Measurements from ENCODE around the gene ABCB10. TPM values are rescaled to one million over a fixed set of nuclear protein-coding genes. Genes with fewer than 3 reads are reported as not detected.

ABCB10 gene
- total and polyA plus RNA-seq, 2 experiments from 2014 or later, result 4.7 to 9.7 TPM

DNA sequence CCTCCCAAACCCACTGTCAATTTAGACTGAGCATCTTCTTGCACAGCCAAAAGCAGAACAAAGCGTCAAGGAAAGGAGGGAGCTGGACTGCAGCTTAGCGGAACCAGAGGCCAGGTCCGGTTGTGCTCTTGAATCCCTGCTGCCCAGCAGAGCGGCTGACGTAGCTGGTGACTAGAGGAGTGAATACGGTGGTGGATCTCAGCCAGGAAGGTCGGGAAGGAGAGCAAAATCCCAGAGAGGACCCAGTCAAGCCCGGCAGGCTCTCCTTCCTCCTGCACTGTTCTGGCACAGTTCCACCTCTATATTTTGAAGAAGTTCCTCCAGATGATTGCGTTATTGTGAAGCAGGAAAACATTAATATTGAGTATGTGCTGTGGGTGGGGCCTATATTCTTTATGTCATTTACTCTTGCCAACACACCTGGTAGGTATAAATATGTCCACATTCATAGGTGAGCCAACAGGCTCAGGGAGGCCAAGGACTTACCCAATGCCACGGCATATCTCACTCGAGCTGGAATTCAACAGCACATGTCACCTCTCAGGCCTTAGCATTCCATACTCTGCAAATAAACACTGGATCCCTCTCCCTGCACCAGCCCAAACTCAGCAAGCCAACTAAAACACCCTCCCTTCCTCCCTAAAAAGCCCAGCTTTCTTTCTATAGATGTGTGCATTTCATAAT is 23.6 kb upstream of the ABCB10 start (continued):
- TF ChIP-seq, protein P1, sequence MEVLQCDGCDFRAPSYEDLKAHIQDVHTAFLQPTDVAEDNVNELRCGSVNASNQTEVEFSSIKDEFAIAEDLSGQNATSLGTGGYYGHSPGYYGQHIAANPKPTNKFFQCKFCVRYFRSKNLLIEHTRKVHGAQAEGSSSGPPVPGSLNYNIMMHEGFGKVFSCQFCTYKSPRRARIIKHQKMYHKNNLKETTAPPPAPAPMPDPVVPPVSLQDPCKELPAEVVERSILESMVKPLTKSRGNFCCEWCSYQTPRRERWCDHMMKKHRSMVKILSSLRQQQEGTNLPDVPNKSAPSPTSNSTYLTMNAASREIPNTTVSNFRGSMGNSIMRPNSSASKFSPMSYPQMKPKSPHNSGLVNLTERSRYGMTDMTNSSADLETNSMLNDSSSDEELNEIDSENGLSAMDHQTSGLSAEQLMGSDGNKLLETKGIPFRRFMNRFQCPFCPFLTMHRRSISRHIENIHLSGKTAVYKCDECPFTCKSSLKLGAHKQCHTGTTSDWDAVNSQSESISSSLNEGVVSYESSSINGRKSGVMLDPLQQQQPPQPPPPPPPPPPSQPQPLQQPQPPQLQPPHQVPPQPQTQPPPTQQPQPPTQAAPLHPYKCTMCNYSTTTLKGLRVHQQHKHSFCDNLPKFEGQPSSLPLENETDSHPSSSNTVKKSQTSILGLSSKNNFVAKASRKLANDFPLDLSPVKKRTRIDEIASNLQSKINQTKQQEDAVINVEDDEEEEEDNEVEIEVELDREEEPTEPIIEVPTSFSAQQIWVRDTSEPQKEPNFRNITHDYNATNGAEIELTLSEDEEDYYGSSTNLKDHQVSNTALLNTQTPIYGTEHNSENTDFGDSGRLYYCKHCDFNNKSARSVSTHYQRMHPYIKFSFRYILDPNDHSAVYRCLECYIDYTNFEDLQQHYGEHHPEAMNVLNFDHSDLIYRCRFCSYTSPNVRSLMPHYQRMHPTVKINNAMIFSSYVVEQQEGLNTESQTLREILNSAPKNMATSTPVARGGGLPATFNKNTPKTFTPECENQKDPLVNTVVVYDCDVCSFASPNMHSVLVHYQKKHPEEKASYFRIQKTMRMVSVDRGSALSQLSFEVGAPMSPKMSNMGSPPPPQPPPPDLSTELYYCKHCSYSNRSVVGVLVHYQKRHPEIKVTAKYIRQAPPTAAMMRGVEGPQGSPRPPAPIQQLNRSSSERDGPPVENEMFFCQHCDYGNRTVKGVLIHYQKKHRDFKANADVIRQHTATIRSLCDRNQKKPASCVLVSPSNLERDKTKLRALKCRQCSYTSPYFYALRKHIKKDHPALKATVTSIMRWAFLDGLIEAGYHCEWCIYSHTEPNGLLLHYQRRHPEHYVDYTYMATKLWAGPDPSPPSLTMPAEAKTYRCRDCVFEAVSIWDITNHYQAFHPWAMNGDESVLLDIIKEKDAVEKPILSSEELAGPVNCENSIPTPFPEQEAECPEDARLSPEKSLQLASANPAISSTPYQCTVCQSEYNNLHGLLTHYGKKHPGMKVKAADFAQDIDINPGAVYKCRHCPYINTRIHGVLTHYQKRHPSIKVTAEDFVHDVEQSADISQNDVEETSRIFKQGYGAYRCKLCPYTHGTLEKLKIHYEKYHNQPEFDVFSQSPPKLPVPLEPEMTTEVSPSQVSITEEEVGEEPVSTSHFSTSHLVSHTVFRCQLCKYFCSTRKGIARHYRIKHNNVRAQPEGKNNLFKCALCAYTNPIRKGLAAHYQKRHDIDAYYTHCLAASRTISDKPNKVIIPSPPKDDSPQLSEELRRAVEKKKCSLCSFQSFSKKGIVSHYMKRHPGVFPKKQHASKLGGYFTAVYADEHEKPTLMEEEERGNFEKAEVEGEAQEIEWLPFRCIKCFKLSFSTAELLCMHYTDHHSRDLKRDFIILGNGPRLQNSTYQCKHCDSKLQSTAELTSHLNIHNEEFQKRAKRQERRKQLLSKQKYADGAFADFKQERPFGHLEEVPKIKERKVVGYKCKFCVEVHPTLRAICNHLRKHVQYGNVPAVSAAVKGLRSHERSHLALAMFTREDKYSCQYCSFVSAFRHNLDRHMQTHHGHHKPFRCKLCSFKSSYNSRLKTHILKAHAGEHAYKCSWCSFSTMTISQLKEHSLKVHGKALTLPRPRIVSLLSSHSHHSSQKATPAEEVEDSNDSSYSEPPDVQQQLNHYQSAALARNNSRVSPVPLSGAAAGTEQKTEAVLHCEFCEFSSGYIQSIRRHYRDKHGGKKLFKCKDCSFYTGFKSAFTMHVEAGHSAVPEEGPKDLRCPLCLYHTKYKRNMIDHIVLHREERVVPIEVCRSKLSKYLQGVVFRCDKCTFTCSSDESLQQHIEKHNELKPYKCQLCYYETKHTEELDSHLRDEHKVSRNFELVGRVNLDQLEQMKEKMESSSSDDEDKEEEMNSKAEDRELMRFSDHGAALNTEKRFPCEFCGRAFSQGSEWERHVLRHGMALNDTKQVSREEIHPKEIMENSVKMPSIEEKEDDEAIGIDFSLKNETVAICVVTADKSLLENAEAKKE (CRISPR knock-in tag; IDR thresholded peaks at IDR 0.05), result no peak
- TF ChIP-seq EZH2phosphoT487 (IDR thresholded peaks at IDR 0.05; ENCODE audit: unreplicated experiment), result no peak
- no peak for TF ChIP-seq ZNF331 (CRISPR knock-in tag; IDR thresholded peaks at IDR 0.05; ENCODE audit: low read depth)
- no peak for TF ChIP-seq JUNB (IDR thresholded peaks at IDR 0.05; ENCODE audit: unreplicated experiment)
- no peak for TF ChIP-seq EZH2 (IDR thresholded peaks at IDR 0.05; ENCODE audit: low read depth, unreplicated experiment)
- TF ChIP-seq ZNF114 (CRISPR knock-in tag; IDR thresholded peaks at IDR 0.05), result no peak
- TF ChIP-seq NANOG (IDR thresholded peaks at IDR 0.05; ENCODE audit: borderline replicate concordance), result no peak

GRCh38 chr1:229581485-229581884 is 23.0 kb upstream of the ABCB10 start:
- H2AFZ ChIP-seq, result no peak overlapping the region
- H3K4me1 ChIP-seq (ENCODE audit: insufficient read depth), result no peaks in the 10 kb centered on the region
- no peaks in the 10 kb centered on the region for H3K79me2 ChIP-seq (replicated peaks; ENCODE audit: insufficient read depth)
- no peak overlapping the region for H3K4me2 ChIP-seq
- H3K9me2 ChIP-seq (ENCODE audit: insufficient read depth), result no peaks in the 10 kb centered on the region
- H3K27me3 ChIP-seq (ENCODE audit: insufficient read depth), result no peaks in the 10 kb centered on the region
- Mint-ChIP-seq H3K9me3 (no peaks in the 10 kb centered on the region; the same call in 1 of the 3 replicates), H3K27ac (no peak overlapping the region), H3K36me3 (ENCODE audit: low read depth) (no peaks in the 10 kb centered on the region), H3K27me3 (ENCODE audit: insufficient read depth, low read depth, poor library complexity) (peaks cover 4% of the 10 kb centered on the region), H3K4me1 (peaks cover 9% of the 10 kb centered on the region), H3K4me3 (no peak overlapping the region)
- H4K20me1 ChIP-seq (replicated peaks; ENCODE audit: insufficient read depth), result no peaks in the 10 kb centered on the region
- no peaks in the 10 kb centered on the region for H3F3A ChIP-seq (replicated peaks; ENCODE audit: low read depth)
- no peak overlapping the region for H3K4me3 ChIP-seq
- no peak overlapping the region for H3K27ac ChIP-seq (ENCODE audit: low read depth)
- no peaks in the 10 kb centered on the region for H3K36me3 ChIP-seq (ENCODE audit: insufficient read depth)
- no peak for DNase-seq (ENCODE audit: low spot score)
- ATAC-seq, result no peak
- TF ChIP-seq REST (IDR thresholded peaks at IDR 0.05; ENCODE audit: unreplicated experiment) (no peak), JUNB (IDR thresholded peaks at IDR 0.05; ENCODE audit: unreplicated experiment) (no peak), ZNF114 (CRISPR knock-in tag; IDR thresholded peaks at IDR 0.05) (no peak), POLR2AphosphoS5 (IDR thresholded peaks at IDR 0.05; ENCODE audit: low read depth) (no peak)

All from GM23338 (cell line).